ENCODE results near the gene HIBADH.

HIBADH gene

DNA sequence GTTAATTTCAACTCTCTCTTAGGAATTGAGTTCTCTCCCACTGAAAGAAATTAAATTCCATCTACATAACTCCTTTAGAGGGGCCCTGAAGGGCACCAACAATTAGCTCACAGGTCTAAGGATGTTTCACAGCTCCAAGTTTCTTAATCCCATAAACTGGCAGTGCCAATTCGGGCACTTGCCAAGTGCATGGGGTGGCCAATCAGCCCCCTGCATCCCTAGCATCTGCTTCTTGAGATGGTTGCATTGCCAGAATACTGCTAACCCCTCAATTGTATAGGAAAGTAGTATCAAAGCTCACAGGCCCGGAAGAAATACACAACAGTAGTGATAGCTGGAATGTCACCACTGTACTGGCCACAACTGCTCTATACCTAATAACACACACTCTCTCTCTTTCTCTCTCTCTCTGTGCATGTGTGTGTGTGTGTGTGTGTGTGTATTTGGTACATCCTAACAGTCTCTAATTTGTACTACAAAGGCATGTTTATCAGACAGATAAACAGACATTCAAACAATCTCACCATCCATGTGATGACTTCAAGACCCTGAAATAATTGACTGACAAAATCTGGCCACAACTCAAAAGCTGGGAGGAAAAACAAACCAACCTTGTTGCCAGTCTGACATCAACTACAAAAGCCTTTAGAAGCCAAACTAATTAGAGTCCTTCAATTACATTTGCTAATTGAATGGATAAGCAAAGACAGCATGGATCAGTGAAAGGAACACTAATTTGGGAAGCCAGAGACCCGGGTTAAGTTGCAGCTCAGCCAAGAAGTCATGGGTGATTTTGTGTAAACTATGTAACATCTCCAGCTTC lies 27.8 kb downstream of the HIBADH start:
- CTCF ChIA-PET: interaction anchor here (0.7 kb wide), 1 partner anchor 10 kb away, joined by 3 read pairs; no protein-coding TSS in a partner anchor
- TF ChIP-seq NFRKB (IDR thresholded peaks at IDR 0.05) (no peak), ZNF384 (IDR thresholded peaks at IDR 0.05) (no peak), LEF1 (IDR thresholded peaks at IDR 0.05; ENCODE audit: borderline replicate concordance) (no peak), SUZ12 (IDR thresholded peaks at IDR 0.05) (no peak), TARDBP (IDR thresholded peaks at IDR 0.05) (no peak), FOXM1 (IDR thresholded peaks at IDR 0.05; ENCODE audit: borderline replicate concordance) (no peak), CTBP1 (IDR thresholded peaks at IDR 0.05; ENCODE audit: borderline replicate concordance) (no peak), SP1 (IDR thresholded peaks at IDR 0.05) (no peak), FOXK2 (IDR thresholded peaks at IDR 0.05) (no peak), FOXA1 (IDR thresholded peaks at IDR 0.05) (no peak), ELF4 (IDR thresholded peaks at IDR 0.05) (no peak), HDGF (IDR thresholded peaks at IDR 0.05; ENCODE audit: borderline replicate concordance) (no peak)
- DNase-seq (ENCODE audit: extremely low spot score): no peak
- POLR2A ChIA-PET: no interaction called here

DNA sequence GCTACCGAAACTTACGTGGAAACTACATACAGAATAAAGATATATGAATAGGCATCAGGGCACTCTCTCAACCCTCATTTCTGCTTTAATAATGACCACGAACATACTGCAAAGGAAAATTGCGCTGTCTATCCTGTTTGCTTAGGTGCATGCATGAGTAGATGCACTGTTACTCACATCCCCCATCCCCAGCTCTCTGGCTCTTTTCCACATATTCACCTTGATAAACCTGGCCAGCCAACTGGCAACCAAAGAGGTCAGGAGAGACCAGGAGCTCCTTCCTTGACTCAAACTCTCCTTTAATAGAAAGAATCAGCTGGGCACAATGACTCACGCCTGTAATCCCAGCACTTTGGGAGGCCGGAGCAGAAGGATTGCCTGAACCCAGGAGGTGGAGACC lies 29.6 kb downstream of the HIBADH start:
- ChIA-PET POLR2A (no interaction called here), CTCF (no interaction called here)
- DNase-seq (ENCODE audit: extremely low spot score): no peak
- TF ChIP-seq L3MBTL2 (conservative IDR thresholded peaks at IDR 0.05): no peak
- no peak for TF ChIP-seq LEF1 (IDR thresholded peaks at IDR 0.05; ENCODE audit: borderline replicate concordance)
- no peak for TF ChIP-seq FOXK2 (IDR thresholded peaks at IDR 0.05)
- TF ChIP-seq, protein P1, sequence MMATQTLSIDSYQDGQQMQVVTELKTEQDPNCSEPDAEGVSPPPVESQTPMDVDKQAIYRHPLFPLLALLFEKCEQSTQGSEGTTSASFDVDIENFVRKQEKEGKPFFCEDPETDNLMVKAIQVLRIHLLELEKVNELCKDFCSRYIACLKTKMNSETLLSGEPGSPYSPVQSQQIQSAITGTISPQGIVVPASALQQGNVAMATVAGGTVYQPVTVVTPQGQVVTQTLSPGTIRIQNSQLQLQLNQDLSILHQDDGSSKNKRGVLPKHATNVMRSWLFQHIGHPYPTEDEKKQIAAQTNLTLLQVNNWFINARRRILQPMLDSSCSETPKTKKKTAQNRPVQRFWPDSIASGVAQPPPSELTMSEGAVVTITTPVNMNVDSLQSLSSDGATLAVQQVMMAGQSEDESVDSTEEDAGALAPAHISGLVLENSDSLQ (IDR thresholded peaks at IDR 0.05): no peak
- TF ChIP-seq NFRKB (IDR thresholded peaks at IDR 0.05): no peak
- no peak for TF ChIP-seq FOXM1 (IDR thresholded peaks at IDR 0.05; ENCODE audit: borderline replicate concordance)
- no peak for TF ChIP-seq SP1 (IDR thresholded peaks at IDR 0.05)
- no peak for TF ChIP-seq FOXA1 (IDR thresholded peaks at IDR 0.05)
- TF ChIP-seq HDGF (IDR thresholded peaks at IDR 0.05; ENCODE audit: borderline replicate concordance): no peak
- TF ChIP-seq ARNT (IDR thresholded peaks at IDR 0.05): no peak
- TF ChIP-seq TARDBP (IDR thresholded peaks at IDR 0.05): no peak
- TF ChIP-seq ZNF384 (IDR thresholded peaks at IDR 0.05): no peak
- TF ChIP-seq ELF4 (IDR thresholded peaks at IDR 0.05): no peak
- TF ChIP-seq SUZ12 (IDR thresholded peaks at IDR 0.05): no peak
- TF ChIP-seq CTBP1 (IDR thresholded peaks at IDR 0.05; ENCODE audit: borderline replicate concordance): no peak
- TF ChIP-seq BHLHE40 (IDR thresholded peaks at IDR 0.05; ENCODE audit: borderline replicate concordance): no peak

DNA sequence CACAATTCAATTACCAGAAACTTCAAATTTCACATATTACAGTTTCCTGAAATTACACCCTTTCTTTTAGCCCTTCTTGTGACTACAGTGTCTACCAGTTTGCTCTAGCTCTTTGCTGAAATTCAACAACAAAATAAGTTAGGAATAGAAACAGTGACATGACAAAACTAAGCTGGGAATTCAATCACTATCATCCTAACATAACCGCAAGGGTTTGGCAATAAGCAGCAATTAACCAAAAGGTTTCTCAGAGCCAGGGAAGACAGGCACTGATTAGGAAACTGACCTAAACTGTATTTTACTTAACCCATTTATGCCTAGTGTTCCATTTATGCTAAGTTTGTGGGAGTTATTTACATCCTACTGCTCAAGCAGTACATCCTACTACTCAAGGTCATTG lies 31.3 kb downstream of the HIBADH start:
- ChIA-PET CTCF (interaction anchor here (1.0 to 1.5 kb wide), 2 partner anchors 10 to 462 kb away, joined by 4 to 5 read pairs; no protein-coding TSS in a partner anchor), POLR2A (no interaction called here)
- no peak for DNase-seq (ENCODE audit: extremely low spot score)
- TF ChIP-seq FOXK2 (IDR thresholded peaks at IDR 0.05) (no peak), L3MBTL2 (conservative IDR thresholded peaks at IDR 0.05) (no peak), BHLHE40 (IDR thresholded peaks at IDR 0.05; ENCODE audit: borderline replicate concordance) (no peak), ELF4 (IDR thresholded peaks at IDR 0.05) (no peak), NFRKB (IDR thresholded peaks at IDR 0.05) (no peak), CTBP1 (IDR thresholded peaks at IDR 0.05; ENCODE audit: borderline replicate concordance) (no peak), LEF1 (IDR thresholded peaks at IDR 0.05; ENCODE audit: borderline replicate concordance) (no peak), HDGF (IDR thresholded peaks at IDR 0.05; ENCODE audit: borderline replicate concordance) (no peak), FOXA1 (IDR thresholded peaks at IDR 0.05) (no peak), SP1 (IDR thresholded peaks at IDR 0.05) (no peak), ZNF384 (IDR thresholded peaks at IDR 0.05) (no peak), SUZ12 (IDR thresholded peaks at IDR 0.05) (no peak), FOXM1 (IDR thresholded peaks at IDR 0.05; ENCODE audit: borderline replicate concordance) (no peak), TARDBP (IDR thresholded peaks at IDR 0.05) (no peak), ARNT (IDR thresholded peaks at IDR 0.05) (no peak)
- TF ChIP-seq, protein P1 (IDR thresholded peaks at IDR 0.05): no peak

DNA sequence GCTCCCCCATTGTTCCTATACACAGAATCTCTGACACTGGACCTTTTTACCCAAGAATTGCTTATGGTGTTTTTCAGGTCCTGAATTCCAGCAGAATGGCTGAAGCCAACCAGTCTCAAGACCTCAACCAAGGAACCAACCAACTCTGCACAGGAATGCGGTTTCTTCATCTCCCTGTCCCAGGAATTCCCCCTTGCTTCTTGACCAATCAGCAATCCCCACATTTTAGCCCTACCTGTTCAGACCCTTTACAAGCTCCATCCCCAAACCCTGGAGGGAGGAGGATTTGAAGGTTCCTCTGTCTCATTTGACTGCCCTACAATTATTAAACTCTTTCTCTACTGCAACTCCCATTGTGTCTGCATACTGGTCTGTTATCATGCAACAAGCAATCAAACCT lies 35.5 kb downstream of the HIBADH start:
- ChIA-PET POLR2A (no interaction called here), CTCF (no interaction called here)
- TF ChIP-seq, protein P1 (IDR thresholded peaks at IDR 0.05): no peak

DNA sequence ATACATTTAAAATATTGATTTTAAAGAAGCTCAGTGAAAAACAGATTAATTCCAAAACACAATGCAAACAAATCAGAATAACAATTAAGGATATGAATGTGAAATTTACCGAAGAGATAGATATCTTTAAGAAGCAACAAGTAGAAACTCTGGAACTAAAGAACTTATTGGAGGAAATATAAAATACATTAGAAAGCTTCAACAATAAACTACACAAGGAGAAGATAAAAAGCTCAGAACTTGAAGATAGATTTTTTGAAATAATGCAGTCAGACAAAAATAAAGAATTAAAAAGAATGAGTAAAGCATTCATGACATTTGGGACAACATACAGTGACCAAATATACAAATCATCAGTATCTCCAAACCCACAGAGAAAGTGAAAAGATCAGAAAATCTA lies 43.2 kb downstream of the HIBADH start:
- CTCF ChIA-PET: no interaction called here

More for the DNA sequence above, 35.5 kb downstream of the HIBADH start:
- DNase-seq (ENCODE audit: extremely low spot score): no peak

More for the DNA sequence above, 43.2 kb downstream of the HIBADH start:
- TF ChIP-seq ELF4 (IDR thresholded peaks at IDR 0.05) (no peak), ZNF384 (IDR thresholded peaks at IDR 0.05) (no peak), FOXA1 (IDR thresholded peaks at IDR 0.05) (no peak)
- TF ChIP-seq, protein P1 (IDR thresholded peaks at IDR 0.05): no peak
- no peak for DNase-seq (ENCODE audit: extremely low spot score)
- POLR2A ChIA-PET: no interaction called here
